ENCODE results near the gene GNB3.

GNB3 gene

GRCh38 chr12:6824085-6824775 lies 16.5 kb upstream of the GNB3 start:
- peak in 1 of 3 donors; percentile 11 for DNase-seq

GRCh38 chr12:6824901-6825381 lies 15.8 kb upstream of the GNB3 start:
- DNase-seq: peak in 1 of 3 donors; percentile 20

GRCh38 chr12:6825398-6826124 lies 15.2 kb upstream of the GNB3 start:
- DNase-seq: peak; percentile 89 to 92 (median 92)

- DNase-seq: no peak
Observed at GRCh38 chr12:6826125-6826733, 14.5 kb upstream of the GNB3 start.

- DNase-seq: no peak
Observed at GRCh38 chr12:6826734-6827436, 13.8 kb upstream of the GNB3 start.

- DNase-seq: peak; percentile 49 to 73 (median 57)
Observed at GRCh38 chr12:6827437-6827911, 13.3 kb upstream of the GNB3 start.

GRCh38 chr12:6827982-6828780 lies 12.5 kb upstream of the GNB3 start, which contains the start of gene P3H3:
Gene P3H3, plus strand, starts transcription at chr12:6828407. Its CDS starts 34 bp downstream, at chr12:6828441.
- DNase-seq: peak in 1 of 3 donors; percentile 56

GRCh38 chr12:6828781-6829535 lies 11.8 kb upstream of the GNB3 start:
- peak in 2 of 3 donors; percentile 31 to 46 for DNase-seq

GRCh38 chr12:6829536-6830220 lies 11.0 kb upstream of the GNB3 start:
- DNase-seq: no peak

- peak in 1 of 3 donors; percentile 22 for DNase-seq
Observed at GRCh38 chr12:6830286-6830890, 10.3 kb upstream of the GNB3 start.

- no peak for DNase-seq
Observed at GRCh38 chr12:6830999-6831398, 9.7 kb upstream of the GNB3 start.

- no peak for DNase-seq
Observed at GRCh38 chr12:6831450-6831995, 9.2 kb upstream of the GNB3 start.

GRCh38 chr12:6832125-6832524 lies 8.6 kb upstream of the GNB3 start:
- no peak for DNase-seq

- DNase-seq: no peak
Observed at GRCh38 chr12:6833189-6833890, 7.4 kb upstream of the GNB3 start.

- DNase-seq: no peak
Observed at GRCh38 chr12:6834254-6834653, 6.5 kb upstream of the GNB3 start.

GRCh38 chr12:6834873-6835272 lies 5.9 kb upstream of the GNB3 start:
- no peak for DNase-seq

GRCh38 chr12:6836851-6837250 lies 3.9 kb upstream of the GNB3 start:
- no peak for DNase-seq

- no peak for DNase-seq
Observed at GRCh38 chr12:6837370-6838060, 3.2 kb upstream of the GNB3 start.

GRCh38 chr12:6838854-6839253 lies 1.9 kb upstream of the GNB3 start:
- no peak for DNase-seq
